Measurements from ENCODE around the gene KLHDC2.

KLHDC2 gene

DNA sequence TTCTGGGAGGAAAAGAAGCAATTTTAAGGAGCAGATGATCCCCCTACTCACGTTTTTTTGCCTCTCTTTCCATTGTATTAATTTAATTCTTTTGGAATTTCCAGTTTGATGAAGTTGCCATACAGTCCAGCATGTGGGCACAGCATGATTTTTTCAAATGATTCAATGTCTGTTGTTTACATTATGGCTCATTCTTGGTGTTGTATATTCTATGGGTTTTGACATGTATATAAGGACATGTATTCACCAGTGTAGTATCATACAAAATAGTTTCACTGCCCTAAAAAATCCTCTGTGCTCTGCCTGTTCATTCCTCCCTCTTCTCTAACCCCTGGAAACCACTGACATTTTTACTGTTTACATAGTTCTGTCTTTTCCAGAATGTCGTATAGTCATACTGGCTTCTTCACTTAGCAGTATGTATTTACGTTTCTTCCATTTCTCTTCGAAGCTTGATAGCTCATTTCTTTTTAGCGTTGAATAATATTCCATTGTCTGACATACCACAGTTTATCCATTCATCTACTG, 13.3 kb upstream of the KLHDC2 start:
- Histone ChIP-seq H3F3A (ENCODE audit: insufficient read depth, low read length) (no peaks in the 10 kb centered on the region), H3K9me3 (replicated peaks; ENCODE audit: insufficient read depth, low read length) (no peaks in the 10 kb centered on the region), H3K9ac (ENCODE audit: low read length) (no peak overlapping the region), H3K9me2 (replicated peaks; ENCODE audit: insufficient read depth, low read length) (no peaks in the 10 kb centered on the region), H3K4me3 (ENCODE audit: low read length) (no peak overlapping the region), H4K20me1 (ENCODE audit: insufficient read depth, low read length) (no peaks in the 10 kb centered on the region), H3K79me2 (ENCODE audit: low read length) (no peaks in the 10 kb centered on the region), H2AFZ (ENCODE audit: low read length) (no peak overlapping the region), H3K36me3 (replicated peaks; ENCODE audit: insufficient read depth, low read length) (no peaks in the 10 kb centered on the region), H3K27me3 (replicated peaks; ENCODE audit: insufficient read depth, low read length) (no peaks in the 10 kb centered on the region), H3K4me1 (ENCODE audit: low read length) (no peaks in the 10 kb centered on the region), H3K27ac (ENCODE audit: low read length) (no peak overlapping the region), H3K4me2 (ENCODE audit: low read depth, low read length) (no peak overlapping the region)
- no peak for TF ChIP-seq EZH2phosphoT487 (IDR thresholded peaks at IDR 0.05; ENCODE audit: low read length)
- no peak for TF ChIP-seq EZH2 (optimal IDR thresholded peaks at IDR 0.05; ENCODE audit: low read depth, low read length)
- TF ChIP-seq, protein P1, sequence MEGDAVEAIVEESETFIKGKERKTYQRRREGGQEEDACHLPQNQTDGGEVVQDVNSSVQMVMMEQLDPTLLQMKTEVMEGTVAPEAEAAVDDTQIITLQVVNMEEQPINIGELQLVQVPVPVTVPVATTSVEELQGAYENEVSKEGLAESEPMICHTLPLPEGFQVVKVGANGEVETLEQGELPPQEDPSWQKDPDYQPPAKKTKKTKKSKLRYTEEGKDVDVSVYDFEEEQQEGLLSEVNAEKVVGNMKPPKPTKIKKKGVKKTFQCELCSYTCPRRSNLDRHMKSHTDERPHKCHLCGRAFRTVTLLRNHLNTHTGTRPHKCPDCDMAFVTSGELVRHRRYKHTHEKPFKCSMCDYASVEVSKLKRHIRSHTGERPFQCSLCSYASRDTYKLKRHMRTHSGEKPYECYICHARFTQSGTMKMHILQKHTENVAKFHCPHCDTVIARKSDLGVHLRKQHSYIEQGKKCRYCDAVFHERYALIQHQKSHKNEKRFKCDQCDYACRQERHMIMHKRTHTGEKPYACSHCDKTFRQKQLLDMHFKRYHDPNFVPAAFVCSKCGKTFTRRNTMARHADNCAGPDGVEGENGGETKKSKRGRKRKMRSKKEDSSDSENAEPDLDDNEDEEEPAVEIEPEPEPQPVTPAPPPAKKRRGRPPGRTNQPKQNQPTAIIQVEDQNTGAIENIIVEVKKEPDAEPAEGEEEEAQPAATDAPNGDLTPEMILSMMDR (IDR thresholded peaks at IDR 0.05; ENCODE audit: low read length) = no peak
- no peak for DNase-seq

DNA sequence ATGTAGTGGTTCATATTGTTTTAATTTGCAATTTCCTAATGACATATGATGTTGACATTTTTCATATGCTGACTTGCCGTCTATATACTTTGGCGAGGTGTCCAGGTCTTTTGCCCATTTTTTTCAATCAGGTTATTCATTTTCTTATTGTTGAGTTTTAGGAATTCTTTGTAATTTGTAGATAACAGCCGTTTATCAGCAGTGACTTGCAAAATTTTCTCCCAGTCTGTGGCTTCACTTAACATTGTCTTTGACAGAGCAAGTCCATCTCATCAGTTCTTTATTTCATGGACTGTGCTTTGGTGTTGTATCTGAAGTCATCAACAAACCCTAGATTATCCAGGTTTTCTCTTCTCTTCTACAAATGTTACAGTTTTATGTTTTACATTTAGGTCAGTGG, 12.6 kb upstream of the KLHDC2 start:
- H3K9me3 ChIP-seq (replicated peaks; ENCODE audit: insufficient read depth, low read length) = no peaks in the 10 kb centered on the region
- no peak for DNase-seq
- H3K27me3 ChIP-seq (replicated peaks; ENCODE audit: insufficient read depth, low read length) = no peaks in the 10 kb centered on the region
- no peak overlapping the region for H3K4me3 ChIP-seq (ENCODE audit: low read length)
- no peak overlapping the region for H3K9ac ChIP-seq (ENCODE audit: low read length)
- H3K4me2 ChIP-seq (ENCODE audit: low read depth, low read length) = no peak overlapping the region
- no peaks in the 10 kb centered on the region for H4K20me1 ChIP-seq (ENCODE audit: insufficient read depth, low read length)
- no peak for TF ChIP-seq EZH2phosphoT487 (IDR thresholded peaks at IDR 0.05; ENCODE audit: low read length)
- no peak for TF ChIP-seq EZH2 (optimal IDR thresholded peaks at IDR 0.05; ENCODE audit: low read depth, low read length)
- TF ChIP-seq, protein P1 (IDR thresholded peaks at IDR 0.05; ENCODE audit: low read length) = no peak
- no peaks in the 10 kb centered on the region for H3K79me2 ChIP-seq (ENCODE audit: low read length)
- H3K36me3 ChIP-seq (replicated peaks; ENCODE audit: insufficient read depth, low read length) = no peaks in the 10 kb centered on the region
- no peak overlapping the region for H2AFZ ChIP-seq (ENCODE audit: low read length)
- H3K27ac ChIP-seq (ENCODE audit: low read length) = no peak overlapping the region
- H3K9me2 ChIP-seq (replicated peaks; ENCODE audit: insufficient read depth, low read length) = no peaks in the 10 kb centered on the region
- H3F3A ChIP-seq (ENCODE audit: insufficient read depth, low read length) = no peaks in the 10 kb centered on the region
- H3K4me1 ChIP-seq (ENCODE audit: low read length) = no peaks in the 10 kb centered on the region

DNA sequence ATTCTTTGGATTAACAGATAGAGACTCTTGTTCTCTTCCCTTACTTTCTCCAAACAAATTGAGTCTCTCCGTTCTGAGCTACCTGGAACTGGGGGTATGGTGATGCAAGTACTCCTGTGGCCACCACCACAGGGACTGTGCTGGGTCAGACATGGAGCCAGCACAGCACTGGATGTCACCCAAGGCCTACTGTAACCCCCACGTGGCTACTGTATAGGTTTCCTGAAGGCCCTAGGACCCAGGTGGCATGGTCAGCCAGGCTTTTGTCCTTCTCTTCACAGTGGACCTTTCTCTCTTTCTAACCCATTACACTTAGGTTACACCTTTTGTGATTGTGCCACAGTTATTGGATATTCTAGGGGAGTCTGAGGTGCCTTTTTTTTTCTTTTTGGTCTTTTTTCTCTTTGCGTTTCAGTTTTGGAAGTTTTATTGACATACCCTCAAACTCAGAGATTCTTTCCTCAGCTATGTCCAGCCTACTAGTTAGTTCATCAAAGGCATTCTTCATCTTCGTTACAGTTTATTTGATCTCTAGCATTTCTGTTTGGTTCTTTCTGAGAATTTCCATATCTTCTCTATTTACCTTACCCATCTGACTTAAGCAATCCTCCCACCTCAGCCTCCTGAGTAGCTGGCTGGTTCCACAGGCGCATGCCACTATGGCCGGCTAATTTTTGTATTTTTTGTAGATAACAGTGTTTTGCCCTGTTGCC, 6.0 kb upstream of the KLHDC2 start:
- no peaks in the 10 kb centered on the region for H3K79me2 ChIP-seq (ENCODE audit: low read length)
- no peaks in the 10 kb centered on the region for H3K36me3 ChIP-seq (replicated peaks; ENCODE audit: insufficient read depth, low read length)
- DNase-seq = no peak

DNA sequence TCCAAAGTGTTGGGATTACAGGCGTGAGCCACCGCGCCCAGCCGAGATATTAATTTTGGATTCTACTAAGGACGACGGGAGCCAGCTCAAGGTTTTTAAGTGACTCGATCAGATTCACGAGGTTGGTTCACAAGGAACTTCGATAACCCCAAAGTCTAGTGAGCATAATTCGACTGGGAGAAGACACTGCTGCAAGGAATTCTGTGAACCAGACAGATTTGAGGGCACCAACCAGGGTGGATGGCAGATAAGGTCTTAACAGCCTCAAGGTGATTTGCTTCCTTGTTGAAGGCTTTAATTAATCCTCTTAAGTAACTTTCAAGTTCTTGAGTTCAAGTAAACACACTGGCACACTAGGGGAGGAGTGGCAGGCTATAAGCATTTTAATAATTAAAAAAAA, 1.1 kb upstream of the KLHDC2 start:
- TF ChIP-seq EZH2phosphoT487 (IDR thresholded peaks at IDR 0.05; ENCODE audit: low read length) (no peak), EZH2 (optimal IDR thresholded peaks at IDR 0.05; ENCODE audit: low read depth, low read length) (no peak)
- TF ChIP-seq, protein P1 (IDR thresholded peaks at IDR 0.05; ENCODE audit: low read length) = no peak
- no peaks in the 10 kb centered on the region for H3K27me3 ChIP-seq (replicated peaks; ENCODE audit: insufficient read depth, low read length)
- peak overlapping the region; percentile 58 for H3K4me3 ChIP-seq (ENCODE audit: low read length)
- peaks cover 20% of the 10 kb centered on the region for H3K79me2 ChIP-seq (ENCODE audit: low read length)
- 0 out of 2 replicates have a peak, but pooled peaks cover 3% of the 10 kb centered on the region for H3K4me1 ChIP-seq (ENCODE audit: low read length)
- H3K9me2 ChIP-seq (replicated peaks; ENCODE audit: insufficient read depth, low read length) = no peaks in the 10 kb centered on the region
- H3K9ac ChIP-seq (ENCODE audit: low read length) = peak overlapping the region; percentile 84; the same call in 1 of the 2 replicates
- peak overlapping the region; percentile 58 for H2AFZ ChIP-seq (ENCODE audit: low read length)
- H3K4me2 ChIP-seq (ENCODE audit: low read depth, low read length) = peak overlapping the region; percentile 74
- H3F3A ChIP-seq (ENCODE audit: insufficient read depth, low read length) = peaks cover 11% of the 10 kb centered on the region; the same call in 1 of the 2 replicates
- H3K36me3 ChIP-seq (replicated peaks; ENCODE audit: insufficient read depth, low read length) = no peaks in the 10 kb centered on the region
- DNase-seq = no peak
- peak overlapping the region; percentile 93; the same call in 1 of the 2 replicates for H3K27ac ChIP-seq (ENCODE audit: low read length)
- no peaks in the 10 kb centered on the region for H3K9me3 ChIP-seq (replicated peaks; ENCODE audit: insufficient read depth, low read length)
- no peaks in the 10 kb centered on the region for H4K20me1 ChIP-seq (ENCODE audit: insufficient read depth, low read length)

More for the DNA sequence above, 6.0 kb upstream of the KLHDC2 start:
- Histone ChIP-seq H3K4me2 (ENCODE audit: low read depth, low read length) (no peak overlapping the region), H3F3A (ENCODE audit: insufficient read depth, low read length) (peaks cover 3% of the 10 kb centered on the region; the same call in 1 of the 2 replicates), H3K9me3 (replicated peaks; ENCODE audit: insufficient read depth, low read length) (no peaks in the 10 kb centered on the region), H3K4me3 (ENCODE audit: low read length) (no peak overlapping the region), H2AFZ (ENCODE audit: low read length) (no peak overlapping the region), H3K27me3 (replicated peaks; ENCODE audit: insufficient read depth, low read length) (no peaks in the 10 kb centered on the region), H3K27ac (ENCODE audit: low read length) (no peak overlapping the region), H3K9me2 (replicated peaks; ENCODE audit: insufficient read depth, low read length) (no peaks in the 10 kb centered on the region), H3K4me1 (ENCODE audit: low read length) (no peaks in the 10 kb centered on the region), H4K20me1 (ENCODE audit: insufficient read depth, low read length) (no peaks in the 10 kb centered on the region), H3K9ac (ENCODE audit: low read length) (no peak overlapping the region)
- TF ChIP-seq EZH2 (optimal IDR thresholded peaks at IDR 0.05; ENCODE audit: low read depth, low read length) (no peak), EZH2phosphoT487 (IDR thresholded peaks at IDR 0.05; ENCODE audit: low read length) (no peak)
